Measurements from ENCODE around the gene ADGRE2.

Gene ADGRE2

GRCh38 chr19:14748601-14749000, 29.8 kb downstream of the ADGRE2 start:
- TF ChIP-seq CTCF (IDR thresholded peaks at IDR 0.05; ENCODE audit: low read length, missing control alignments) = no peak
- H3K4me3 ChIP-seq (replicated peaks; ENCODE audit: low read depth, low read length) = no peak overlapping the region
- no peak for DNase-seq (ENCODE audit: low read depth)

GRCh38 chr19:14746886-14747285, 31.5 kb downstream of the ADGRE2 start:
- DNase-seq (ENCODE audit: low read depth) = no peak
- H3K4me3 ChIP-seq (replicated peaks; ENCODE audit: low read depth, low read length) = no peak overlapping the region
- TF ChIP-seq CTCF (IDR thresholded peaks at IDR 0.05; ENCODE audit: low read length, missing control alignments) = no peak

GRCh38 chr19:14735915-14736314, 42.4 kb downstream of the ADGRE2 start:
- TF ChIP-seq CTCF (IDR thresholded peaks at IDR 0.05; ENCODE audit: low read length, missing control alignments) = no peak
- no peak overlapping the region for H3K4me3 ChIP-seq (replicated peaks; ENCODE audit: low read depth, low read length)

GRCh38 chr19:14733574-14733973, 44.8 kb downstream of the ADGRE2 start:
- no peak for DNase-seq (ENCODE audit: low read depth)
- no peak overlapping the region for H3K4me3 ChIP-seq (replicated peaks; ENCODE audit: low read depth, low read length)
- no peak for TF ChIP-seq CTCF (IDR thresholded peaks at IDR 0.05; ENCODE audit: low read length, missing control alignments)

More at GRCh38 chr19:14735915-14736314, 42.4 kb downstream of the ADGRE2 start:
- DNase-seq (ENCODE audit: low read depth) = no peak

- H3K4me3 ChIP-seq (replicated peaks; ENCODE audit: low read depth, low read length) = no peak overlapping the region
- no peak for DNase-seq (ENCODE audit: low read depth)
- TF ChIP-seq CTCF (IDR thresholded peaks at IDR 0.05; ENCODE audit: low read length, missing control alignments) = no peak
Measured at GRCh38 chr19:14732510-14732909, 45.9 kb downstream of the ADGRE2 start.

GRCh38 chr19:14731200-14731599, 47.2 kb downstream of the ADGRE2 start:
- TF ChIP-seq CTCF (IDR thresholded peaks at IDR 0.05; ENCODE audit: low read length, missing control alignments) = no peak
- H3K4me3 ChIP-seq (replicated peaks; ENCODE audit: low read depth, low read length) = no peak overlapping the region
- no peak for DNase-seq (ENCODE audit: low read depth)

GRCh38 chr19:14728595-14728994, 49.8 kb downstream of the ADGRE2 start:
- TF ChIP-seq CTCF (IDR thresholded peaks at IDR 0.05; ENCODE audit: low read length, missing control alignments) = no peak
- no peak overlapping the region for H3K4me3 ChIP-seq (replicated peaks; ENCODE audit: low read depth, low read length)
- no peak for DNase-seq (ENCODE audit: low read depth)

All from fibroblast of pulmonary artery (primary cell).